ENCODE data around the gene NOS1AP. TPM values are rescaled to one million over a fixed set of nuclear protein-coding genes. Genes with fewer than 3 reads are reported as not detected.
"Not testable (repeated sequence)": the region's sequence is repeated elsewhere in the genome, so short reads cannot be mapped to it uniquely, and the experiment has no call there.

The NOS1AP gene
- total RNA-seq, 1 donor from 2014 or later, result under 0.01 TPM

GRCh38 chr1:162053949-162054348 lies 15.5 kb upstream of the NOS1AP start:
- H3K27ac ChIP-seq (ENCODE audit: low read depth, low read length); H3K4me1 ChIP-seq (ENCODE audit: control insufficient read depth in 3 of 3, insufficient read depth in 3 of 3, low read length in 3 of 3); H3K27me3 ChIP-seq (ENCODE audit: control insufficient read depth in 3 of 3, insufficient read depth in 3 of 3, low read length in 3 of 3); H3K36me3 ChIP-seq (ENCODE audit: control insufficient read depth in 3 of 3, insufficient read depth in 3 of 3, low read length in 3 of 3); H3K9me3 ChIP-seq (ENCODE audit: control insufficient read depth in 3 of 3, low read length in 3 of 3); H3K9ac ChIP-seq (ENCODE audit: low read depth in 1 of 3, low read length in 3 of 3); H3K4me3 ChIP-seq (ENCODE audit: low read length in 3 of 3): not testable (repeated sequence)

GRCh38 chr1:162055062-162055461 lies 14.4 kb upstream of the NOS1AP start:
- H3K27me3 ChIP-seq (ENCODE audit: control insufficient read depth in 3 of 3, insufficient read depth in 3 of 3, low read length in 3 of 3), result no peaks in the 10 kb centered on the region
- H3K4me3 ChIP-seq (ENCODE audit: low read length in 3 of 3), result no peak overlapping the region
- H3K27ac ChIP-seq (ENCODE audit: low read depth, low read length), result no peak overlapping the region
- H3K36me3 ChIP-seq (ENCODE audit: control insufficient read depth in 3 of 3, insufficient read depth in 3 of 3, low read length in 3 of 3), result no peaks in the 10 kb centered on the region
- H3K9me3 ChIP-seq (ENCODE audit: control insufficient read depth in 3 of 3, low read length in 3 of 3), result no peaks in the 10 kb centered on the region
- no peaks in the 10 kb centered on the region for H3K4me1 ChIP-seq (ENCODE audit: control insufficient read depth in 3 of 3, insufficient read depth in 3 of 3, low read length in 3 of 3)
- H3K9ac ChIP-seq (ENCODE audit: low read depth in 1 of 3, low read length in 3 of 3), result no peak overlapping the region

- no peak overlapping the region for H3K27ac ChIP-seq (ENCODE audit: low read depth, low read length)
- H3K27me3 ChIP-seq (ENCODE audit: control insufficient read depth in 3 of 3, insufficient read depth in 3 of 3, low read length in 3 of 3), result no peaks in the 10 kb centered on the region
- no peaks in the 10 kb centered on the region for H3K4me1 ChIP-seq (ENCODE audit: control insufficient read depth in 3 of 3, insufficient read depth in 3 of 3, low read length in 3 of 3)
- no peaks in the 10 kb centered on the region for H3K36me3 ChIP-seq (ENCODE audit: control insufficient read depth in 3 of 3, insufficient read depth in 3 of 3, low read length in 3 of 3)
- no peaks in the 10 kb centered on the region for H3K9me3 ChIP-seq (ENCODE audit: control insufficient read depth in 3 of 3, low read length in 3 of 3)
- H3K4me3 ChIP-seq (ENCODE audit: low read length in 3 of 3), result no peak overlapping the region
- no peak overlapping the region for H3K9ac ChIP-seq (ENCODE audit: low read depth in 1 of 3, low read length in 3 of 3)
These were observed 13.4 kb upstream of the NOS1AP start for GRCh38 chr1:162056043-162056442.

GRCh38 chr1:162056579-162056978 lies 12.9 kb upstream of the NOS1AP start:
- no peak overlapping the region for H3K27ac ChIP-seq (ENCODE audit: low read depth, low read length)
- H3K4me3 ChIP-seq (ENCODE audit: low read length in 3 of 3), result no peak overlapping the region
- H3K36me3 ChIP-seq (ENCODE audit: control insufficient read depth in 3 of 3, insufficient read depth in 3 of 3, low read length in 3 of 3), result no peaks in the 10 kb centered on the region

GRCh38 chr1:162059721-162060120 lies 9.8 kb upstream of the NOS1AP start:
- H3K4me1 ChIP-seq (ENCODE audit: control insufficient read depth in 3 of 3, insufficient read depth in 3 of 3, low read length in 3 of 3), result no peaks in the 10 kb centered on the region
- no peak overlapping the region for H3K27ac ChIP-seq (ENCODE audit: low read depth, low read length)
- no peaks in the 10 kb centered on the region for H3K27me3 ChIP-seq (ENCODE audit: control insufficient read depth in 3 of 3, insufficient read depth in 3 of 3, low read length in 3 of 3)
- H3K9me3 ChIP-seq (ENCODE audit: control insufficient read depth in 3 of 3, low read length in 3 of 3), result no peaks in the 10 kb centered on the region
- no peaks in the 10 kb centered on the region for H3K36me3 ChIP-seq (ENCODE audit: control insufficient read depth in 3 of 3, insufficient read depth in 3 of 3, low read length in 3 of 3)
- no peak overlapping the region for H3K4me3 ChIP-seq (ENCODE audit: low read length in 3 of 3)
- no peak overlapping the region for H3K9ac ChIP-seq (ENCODE audit: low read depth in 1 of 3, low read length in 3 of 3)

More at GRCh38 chr1:162056579-162056978, 12.9 kb upstream of the NOS1AP start:
- no peak overlapping the region for H3K9ac ChIP-seq (ENCODE audit: low read depth in 1 of 3, low read length in 3 of 3)
- no peaks in the 10 kb centered on the region for H3K4me1 ChIP-seq (ENCODE audit: control insufficient read depth in 3 of 3, insufficient read depth in 3 of 3, low read length in 3 of 3)
- no peaks in the 10 kb centered on the region for H3K9me3 ChIP-seq (ENCODE audit: control insufficient read depth in 3 of 3, low read length in 3 of 3)
- H3K27me3 ChIP-seq (ENCODE audit: control insufficient read depth in 3 of 3, insufficient read depth in 3 of 3, low read length in 3 of 3), result no peaks in the 10 kb centered on the region

GRCh38 chr1:162060314-162060713 lies 9.2 kb upstream of the NOS1AP start:
- no peak overlapping the region for H3K9ac ChIP-seq (ENCODE audit: low read depth in 1 of 3, low read length in 3 of 3)
- no peaks in the 10 kb centered on the region for H3K9me3 ChIP-seq (ENCODE audit: control insufficient read depth in 3 of 3, low read length in 3 of 3)
- H3K4me3 ChIP-seq (ENCODE audit: low read length in 3 of 3), result no peak overlapping the region
- H3K27ac ChIP-seq (ENCODE audit: low read depth, low read length), result no peak overlapping the region
- peaks cover 0 to 5% (median 2%) of the 10 kb centered on the region in 3 donors for H3K27me3 ChIP-seq (ENCODE audit: control insufficient read depth in 3 of 3, insufficient read depth in 3 of 3, low read length in 3 of 3)
- no peaks in the 10 kb centered on the region for H3K4me1 ChIP-seq (ENCODE audit: control insufficient read depth in 3 of 3, insufficient read depth in 3 of 3, low read length in 3 of 3)
- H3K36me3 ChIP-seq (ENCODE audit: control insufficient read depth in 3 of 3, insufficient read depth in 3 of 3, low read length in 3 of 3), result no peaks in the 10 kb centered on the region

GRCh38 chr1:162062542-162063015 lies 6.9 kb upstream of the NOS1AP start:
- no peaks in the 10 kb centered on the region for H3K36me3 ChIP-seq (ENCODE audit: control insufficient read depth in 3 of 3, insufficient read depth in 3 of 3, low read length in 3 of 3)
- H3K27me3 ChIP-seq (ENCODE audit: control insufficient read depth in 3 of 3, insufficient read depth in 3 of 3, low read length in 3 of 3), result peaks cover 0 to 5% (median 5%) of the 10 kb centered on the region in 3 donors
- no peaks in the 10 kb centered on the region for H3K4me1 ChIP-seq (ENCODE audit: control insufficient read depth in 3 of 3, insufficient read depth in 3 of 3, low read length in 3 of 3)
- no peak overlapping the region for H3K4me3 ChIP-seq (ENCODE audit: low read length in 3 of 3)
- no peaks in the 10 kb centered on the region for H3K9me3 ChIP-seq (ENCODE audit: control insufficient read depth in 3 of 3, low read length in 3 of 3)
- H3K27ac ChIP-seq (ENCODE audit: low read depth, low read length), result no peak overlapping the region
- no peak overlapping the region for H3K9ac ChIP-seq (ENCODE audit: low read depth in 1 of 3, low read length in 3 of 3)

- no peaks in the 10 kb centered on the region for H3K36me3 ChIP-seq (ENCODE audit: control insufficient read depth in 3 of 3, insufficient read depth in 3 of 3, low read length in 3 of 3)
- H3K4me1 ChIP-seq (ENCODE audit: control insufficient read depth in 3 of 3, insufficient read depth in 3 of 3, low read length in 3 of 3), result peaks cover 3 to 8% (median 6%) of the 10 kb centered on the region in 3 donors
- H3K9me3 ChIP-seq (ENCODE audit: control insufficient read depth in 3 of 3, low read length in 3 of 3), result no peaks in the 10 kb centered on the region
- peaks cover 5 to 9% (median 6%) of the 10 kb centered on the region in 3 donors for H3K27me3 ChIP-seq (ENCODE audit: control insufficient read depth in 3 of 3, insufficient read depth in 3 of 3, low read length in 3 of 3)
- H3K9ac ChIP-seq (ENCODE audit: low read depth in 1 of 3, low read length in 3 of 3), result no peak overlapping the region
- H3K27ac ChIP-seq (ENCODE audit: low read depth, low read length), result no peak overlapping the region
- H3K4me3 ChIP-seq (ENCODE audit: low read length in 3 of 3), result no peak overlapping the region
These were observed 4.5 kb upstream of the NOS1AP start for GRCh38 chr1:162065016-162065415.

- not testable (repeated sequence) for H3K9ac ChIP-seq (ENCODE audit: low read depth in 1 of 3, low read length in 3 of 3); H3K9me3 ChIP-seq (ENCODE audit: control insufficient read depth in 3 of 3, low read length in 3 of 3); H3K4me3 ChIP-seq (ENCODE audit: low read length in 3 of 3); H3K36me3 ChIP-seq (ENCODE audit: control insufficient read depth in 3 of 3, insufficient read depth in 3 of 3, low read length in 3 of 3); H3K27ac ChIP-seq (ENCODE audit: low read depth, low read length)
- H3K27me3 ChIP-seq (ENCODE audit: control insufficient read depth in 3 of 3, insufficient read depth in 3 of 3, low read length in 3 of 3), result peaks cover 11 to 16% (median 15%) of the 10 kb centered on the region in 3 donors
- H3K4me1 ChIP-seq (ENCODE audit: control insufficient read depth in 3 of 3, insufficient read depth in 3 of 3, low read length in 3 of 3), result peaks cover 8 to 21% (median 13%) of the 10 kb centered on the region in 3 donors
These were observed 2.7 kb upstream of the NOS1AP start for GRCh38 chr1:162066836-162067235.

- H3K27ac ChIP-seq (ENCODE audit: low read depth, low read length), result no peak overlapping the region
- H3K4me1 ChIP-seq (ENCODE audit: control insufficient read depth in 3 of 3, insufficient read depth in 3 of 3, low read length in 3 of 3), result peaks cover 8 to 21% (median 13%) of the 10 kb centered on the region in 3 donors
- peaks cover 11 to 17% (median 16%) of the 10 kb centered on the region in 3 donors for H3K27me3 ChIP-seq (ENCODE audit: control insufficient read depth in 3 of 3, insufficient read depth in 3 of 3, low read length in 3 of 3)
- no peak overlapping the region for H3K4me3 ChIP-seq (ENCODE audit: low read length in 3 of 3)
- H3K9ac ChIP-seq (ENCODE audit: low read depth in 1 of 3, low read length in 3 of 3), result no peak overlapping the region
- H3K36me3 ChIP-seq (ENCODE audit: control insufficient read depth in 3 of 3, insufficient read depth in 3 of 3, low read length in 3 of 3), result no peaks in the 10 kb centered on the region
- no peaks in the 10 kb centered on the region for H3K9me3 ChIP-seq (ENCODE audit: control insufficient read depth in 3 of 3, low read length in 3 of 3)
These were observed 2.0 kb upstream of the NOS1AP start for GRCh38 chr1:162067466-162067865.
